Measurements from ENCODE around the gene UQCC2.

The UQCC2 gene

DNA sequence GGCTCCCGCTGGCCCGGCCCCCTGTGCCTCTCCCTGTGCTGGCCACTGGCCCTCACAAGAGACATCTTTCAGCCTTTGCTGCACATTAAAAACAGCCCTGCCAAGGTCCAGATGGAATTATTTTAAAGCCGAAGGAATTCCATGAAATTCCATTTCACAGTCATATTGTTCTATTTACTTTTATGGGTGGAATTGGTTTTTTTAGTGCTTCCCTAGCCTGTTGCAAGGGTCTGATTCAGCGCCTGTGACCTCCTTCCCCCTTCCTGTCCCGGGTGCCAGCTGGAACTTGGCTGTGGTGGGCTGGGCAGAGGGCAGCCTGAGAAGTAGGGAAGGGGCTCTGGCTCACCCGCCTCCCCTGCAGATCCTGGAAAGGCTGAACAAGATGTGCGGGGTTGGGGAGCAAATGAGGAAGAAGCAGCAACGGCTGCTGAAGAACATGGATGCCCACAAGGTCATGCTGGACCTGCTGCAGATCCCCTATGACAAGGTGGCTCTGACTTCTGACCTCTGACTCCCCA is 34.3 kb downstream of the UQCC2 start:
- H4K20me1 ChIP-seq (ENCODE audit: insufficient read depth, low read length): no peaks in the 10 kb centered on the region
- H3K4me3 ChIP-seq (ENCODE audit: low read depth, low read length, poor library complexity, severe bottlenecking): no peak overlapping the region
- no peak overlapping the region for H2AFZ ChIP-seq (ENCODE audit: low read length)
- TF ChIP-seq, protein P1, sequence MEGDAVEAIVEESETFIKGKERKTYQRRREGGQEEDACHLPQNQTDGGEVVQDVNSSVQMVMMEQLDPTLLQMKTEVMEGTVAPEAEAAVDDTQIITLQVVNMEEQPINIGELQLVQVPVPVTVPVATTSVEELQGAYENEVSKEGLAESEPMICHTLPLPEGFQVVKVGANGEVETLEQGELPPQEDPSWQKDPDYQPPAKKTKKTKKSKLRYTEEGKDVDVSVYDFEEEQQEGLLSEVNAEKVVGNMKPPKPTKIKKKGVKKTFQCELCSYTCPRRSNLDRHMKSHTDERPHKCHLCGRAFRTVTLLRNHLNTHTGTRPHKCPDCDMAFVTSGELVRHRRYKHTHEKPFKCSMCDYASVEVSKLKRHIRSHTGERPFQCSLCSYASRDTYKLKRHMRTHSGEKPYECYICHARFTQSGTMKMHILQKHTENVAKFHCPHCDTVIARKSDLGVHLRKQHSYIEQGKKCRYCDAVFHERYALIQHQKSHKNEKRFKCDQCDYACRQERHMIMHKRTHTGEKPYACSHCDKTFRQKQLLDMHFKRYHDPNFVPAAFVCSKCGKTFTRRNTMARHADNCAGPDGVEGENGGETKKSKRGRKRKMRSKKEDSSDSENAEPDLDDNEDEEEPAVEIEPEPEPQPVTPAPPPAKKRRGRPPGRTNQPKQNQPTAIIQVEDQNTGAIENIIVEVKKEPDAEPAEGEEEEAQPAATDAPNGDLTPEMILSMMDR (IDR thresholded peaks at IDR 0.05; ENCODE audit: low read length): no peak
- no peak for TF ChIP-seq EZH2 (IDR thresholded peaks at IDR 0.05; ENCODE audit: borderline replicate concordance, low read length)
- no peaks in the 10 kb centered on the region for H3F3A ChIP-seq (ENCODE audit: insufficient read depth, low read length)
- no peaks in the 10 kb centered on the region for H3K79me2 ChIP-seq (ENCODE audit: insufficient read depth, low read length)
- no peaks in the 10 kb centered on the region for H3K4me1 ChIP-seq (ENCODE audit: insufficient read depth, low read length, severe bottlenecking)
- H3K9ac ChIP-seq (ENCODE audit: low read length): no peak overlapping the region
- H3K36me3 ChIP-seq (ENCODE audit: insufficient read depth, low read length): peaks cover 94% of the 10 kb centered on the region
- no peaks in the 10 kb centered on the region for H3K9me2 ChIP-seq (ENCODE audit: low read depth, low read length)
- no peaks in the 10 kb centered on the region for H3K9me3 ChIP-seq (ENCODE audit: low read length)
- H3K27ac ChIP-seq (ENCODE audit: low read depth, low read length, poor library complexity, severe bottlenecking): no peak overlapping the region
- H3K27me3 ChIP-seq (ENCODE audit: insufficient read depth, low read length): no peaks in the 10 kb centered on the region
- H3K4me2 ChIP-seq (ENCODE audit: low read length): no peak overlapping the region

DNA sequence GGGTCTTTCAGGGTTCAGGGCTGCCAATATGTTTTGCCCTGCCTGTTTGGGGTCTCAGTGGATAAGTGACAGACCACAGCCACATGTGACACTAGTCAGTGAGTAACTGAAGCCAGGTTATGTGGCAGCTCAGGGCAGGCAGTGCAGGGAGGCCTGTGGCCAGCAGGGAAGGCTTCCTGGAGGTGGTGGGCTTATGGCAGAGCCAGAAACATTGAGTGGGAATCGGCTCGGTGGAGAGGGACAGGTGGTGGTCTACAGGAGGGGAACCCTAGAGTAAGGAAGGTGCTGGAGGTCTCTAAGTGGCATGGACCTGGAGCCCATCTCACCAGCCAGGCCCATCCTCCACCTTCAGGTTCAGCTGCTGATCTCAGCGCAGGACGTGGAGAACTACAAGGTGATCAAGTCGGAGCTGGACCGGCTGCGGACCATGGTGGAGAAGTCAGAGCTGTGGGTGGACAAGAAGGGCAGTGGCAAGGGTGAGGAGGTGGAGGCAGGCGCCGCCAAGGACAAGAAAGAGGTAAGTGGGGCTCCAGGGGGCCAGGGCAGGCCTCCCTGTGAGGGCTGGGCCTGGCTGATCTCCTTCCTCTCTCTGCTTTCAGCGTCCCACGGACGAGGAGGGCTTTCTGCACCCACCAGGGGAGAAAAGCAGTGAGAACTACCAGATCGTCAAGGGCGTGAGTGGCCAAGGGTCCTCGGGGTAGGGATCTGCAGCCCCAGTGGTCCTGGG is 34.9 kb downstream of the UQCC2 start:
- TF ChIP-seq, protein P1 (IDR thresholded peaks at IDR 0.05; ENCODE audit: low read length): no peak
- TF ChIP-seq EZH2 (IDR thresholded peaks at IDR 0.05; ENCODE audit: borderline replicate concordance, low read length): no peak
- no peak overlapping the region for H3K4me2 ChIP-seq (ENCODE audit: low read length)
- H3K4me1 ChIP-seq (ENCODE audit: insufficient read depth, low read length, severe bottlenecking): no peaks in the 10 kb centered on the region
- no peaks in the 10 kb centered on the region for H3K79me2 ChIP-seq (ENCODE audit: insufficient read depth, low read length)
- no peak overlapping the region for H3K9ac ChIP-seq (ENCODE audit: low read length)
- H3K27ac ChIP-seq (ENCODE audit: low read depth, low read length, poor library complexity, severe bottlenecking): no peak overlapping the region
- H3F3A ChIP-seq (ENCODE audit: insufficient read depth, low read length): no peaks in the 10 kb centered on the region
- H3K9me2 ChIP-seq (ENCODE audit: low read depth, low read length): no peaks in the 10 kb centered on the region
- H3K36me3 ChIP-seq (ENCODE audit: insufficient read depth, low read length): peaks cover 93% of the 10 kb centered on the region
- H4K20me1 ChIP-seq (ENCODE audit: insufficient read depth, low read length): no peaks in the 10 kb centered on the region
- H2AFZ ChIP-seq (ENCODE audit: low read length): no peak overlapping the region
- H3K9me3 ChIP-seq (ENCODE audit: low read length): no peaks in the 10 kb centered on the region
- H3K4me3 ChIP-seq (ENCODE audit: low read depth, low read length, poor library complexity, severe bottlenecking): no peak overlapping the region
- H3K27me3 ChIP-seq (ENCODE audit: insufficient read depth, low read length): no peaks in the 10 kb centered on the region

DNA sequence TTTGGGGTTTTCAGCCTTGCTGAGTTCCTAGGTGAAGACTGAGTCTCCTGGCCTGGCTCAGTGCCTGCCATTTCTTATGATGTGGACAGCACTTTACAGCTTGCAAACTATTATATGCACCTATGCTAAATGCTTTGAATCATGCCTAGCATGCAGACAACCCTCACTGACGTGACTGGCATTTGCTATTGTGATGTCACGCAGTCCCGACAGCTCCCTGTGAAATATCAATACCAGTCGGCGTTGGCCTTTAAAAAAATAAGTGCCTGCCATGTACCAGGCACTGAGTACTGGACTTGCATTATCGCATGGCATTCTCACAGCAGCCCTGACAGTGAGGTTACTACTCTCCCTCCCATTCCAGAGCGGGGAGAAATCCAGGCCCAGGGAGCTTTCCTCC is 35.5 kb downstream of the UQCC2 start:
- Histone ChIP-seq H3K27ac (ENCODE audit: low read depth, low read length, poor library complexity, severe bottlenecking) (no peak overlapping the region), H3K9me2 (ENCODE audit: low read depth, low read length) (no peaks in the 10 kb centered on the region), H4K20me1 (ENCODE audit: insufficient read depth, low read length) (no peaks in the 10 kb centered on the region), H3K4me2 (ENCODE audit: low read length) (no peak overlapping the region), H3K9ac (ENCODE audit: low read length) (no peak overlapping the region), H2AFZ (ENCODE audit: low read length) (no peak overlapping the region), H3F3A (ENCODE audit: insufficient read depth, low read length) (no peaks in the 10 kb centered on the region), H3K36me3 (ENCODE audit: insufficient read depth, low read length) (peaks cover 93% of the 10 kb centered on the region), H3K27me3 (ENCODE audit: insufficient read depth, low read length) (no peaks in the 10 kb centered on the region), H3K4me3 (ENCODE audit: low read depth, low read length, poor library complexity, severe bottlenecking) (no peak overlapping the region), H3K9me3 (ENCODE audit: low read length) (no peaks in the 10 kb centered on the region), H3K79me2 (ENCODE audit: insufficient read depth, low read length) (no peaks in the 10 kb centered on the region), H3K4me1 (ENCODE audit: insufficient read depth, low read length, severe bottlenecking) (no peaks in the 10 kb centered on the region)
- TF ChIP-seq, protein P1 (IDR thresholded peaks at IDR 0.05; ENCODE audit: low read length): no peak
- no peak for TF ChIP-seq EZH2 (IDR thresholded peaks at IDR 0.05; ENCODE audit: borderline replicate concordance, low read length)
